DMS153 (cell line): ENCODE data around the gene PAWR.
"Not testable (repeated sequence)": the region's sequence is repeated elsewhere in the genome, so short reads cannot be mapped to it uniquely, and the experiment has no call there.

Source experiments
- DNase-seq: peaks from one replicate; lab custom pipeline; 2025; lab: John Stamatoyannopoulos, UW

Gene PAWR

DNA sequence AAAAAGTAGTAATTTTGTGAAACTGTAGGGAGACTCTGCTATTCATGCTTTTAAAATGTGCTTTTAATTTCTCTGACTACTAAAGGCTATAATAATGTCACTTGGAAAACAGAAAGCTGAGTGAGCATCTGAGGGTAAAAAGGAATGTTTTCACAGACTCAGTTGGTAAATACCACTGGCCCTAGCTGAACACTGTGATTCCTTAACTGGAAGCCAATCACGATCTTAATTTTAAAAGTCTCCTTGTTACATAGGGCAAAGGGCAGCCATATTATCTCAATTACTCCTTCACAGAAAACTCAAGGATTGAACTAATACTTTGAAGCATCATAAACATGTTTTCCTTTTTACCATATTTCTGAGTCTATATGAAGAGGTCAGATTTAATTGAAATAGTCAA is 41.9 kb downstream of the PAWR start:
- DNase-seq: no peak

DNA sequence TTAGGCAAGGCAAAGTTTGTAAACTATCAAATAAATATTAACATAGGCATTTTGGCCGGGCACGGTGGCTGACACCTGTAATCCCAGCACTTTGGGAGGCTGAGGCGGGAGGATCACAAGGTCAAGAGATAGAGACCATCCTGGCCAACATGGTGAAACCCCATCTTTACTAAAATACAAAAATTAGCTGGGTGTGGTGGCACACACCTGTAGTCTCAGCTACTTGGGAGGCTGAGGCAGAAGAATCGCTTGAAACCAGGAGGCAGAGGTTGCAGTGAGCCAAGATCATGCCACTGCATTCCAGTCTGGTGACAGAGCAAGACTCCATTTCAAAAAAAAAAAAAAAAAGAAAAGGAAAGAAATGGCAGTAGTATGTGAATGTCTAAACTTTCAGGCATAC is 43.9 kb downstream of the PAWR start:
- not testable (repeated sequence) for DNase-seq

- no peak for DNase-seq
These were observed 45.5 kb downstream of the PAWR start for GRCh38 chr12:79645235-79645630.

GRCh38 chr12:79644274-79645234 is 46.2 kb downstream of the PAWR start:
- DNase-seq: no peak

DNA sequence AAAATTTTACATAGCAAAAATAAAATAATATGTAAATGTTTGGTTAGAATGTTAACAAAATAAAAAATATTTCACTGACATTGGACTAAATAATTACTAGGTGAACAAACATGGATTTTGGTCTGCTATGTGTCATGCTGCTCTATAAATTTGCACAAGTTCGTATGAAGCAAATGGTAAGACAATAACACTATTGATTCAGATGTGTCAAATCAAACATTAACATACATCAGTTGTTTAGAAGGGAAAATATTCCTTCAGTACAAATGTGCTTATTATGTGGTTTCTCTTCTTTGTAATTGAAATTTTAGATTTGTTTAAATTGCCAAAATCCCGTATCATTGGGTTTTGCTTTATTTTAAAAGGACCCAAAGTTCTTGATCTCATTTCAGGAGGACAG is 46.9 kb downstream of the PAWR start:
- DNase-seq: no peak

- no peak for DNase-seq
These were observed 52.3 kb downstream of the PAWR start for GRCh38 chr12:79638490-79638889.

DNA sequence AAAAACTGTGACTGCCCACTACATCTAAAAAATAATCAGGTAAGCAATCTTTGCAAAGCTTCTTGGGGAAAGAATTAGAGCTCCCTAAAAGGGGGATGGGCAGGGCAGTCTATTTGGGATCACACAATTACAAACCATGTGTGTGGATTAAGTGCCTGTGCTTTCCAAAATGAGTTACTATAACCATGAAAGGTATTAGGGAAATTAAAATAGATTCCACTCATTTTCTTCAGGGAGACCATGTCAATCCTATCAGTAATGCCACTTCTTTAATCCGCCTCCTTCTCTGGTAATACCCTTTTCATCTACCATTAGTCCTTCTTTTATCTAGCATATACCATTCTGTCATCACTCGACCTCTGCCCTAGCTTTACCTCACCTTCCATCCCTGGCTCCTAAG is 53.7 kb downstream of the PAWR start:
- no peak for DNase-seq

DNA sequence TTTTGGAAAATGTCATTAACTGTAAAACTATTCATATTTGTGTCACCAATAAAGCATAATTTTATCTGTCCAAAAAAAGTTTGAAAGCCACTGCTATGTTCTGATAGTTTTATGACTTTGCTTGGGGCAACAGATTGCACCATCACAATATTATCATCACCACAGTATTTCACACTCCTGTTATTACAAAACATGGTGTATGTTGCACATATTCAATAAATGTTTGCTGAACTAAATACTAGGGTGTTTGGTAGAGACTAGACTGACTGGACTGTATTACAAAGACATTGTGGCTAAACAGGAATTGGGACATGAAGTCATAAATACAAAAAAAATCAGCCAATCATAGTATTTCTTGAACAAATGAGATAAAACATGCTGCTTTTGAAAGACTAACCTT is 55.1 kb downstream of the PAWR start:
- DNase-seq: no peak

GRCh38 chr12:79634957-79635471 is 55.8 kb downstream of the PAWR start:
- no peak for DNase-seq

DNA sequence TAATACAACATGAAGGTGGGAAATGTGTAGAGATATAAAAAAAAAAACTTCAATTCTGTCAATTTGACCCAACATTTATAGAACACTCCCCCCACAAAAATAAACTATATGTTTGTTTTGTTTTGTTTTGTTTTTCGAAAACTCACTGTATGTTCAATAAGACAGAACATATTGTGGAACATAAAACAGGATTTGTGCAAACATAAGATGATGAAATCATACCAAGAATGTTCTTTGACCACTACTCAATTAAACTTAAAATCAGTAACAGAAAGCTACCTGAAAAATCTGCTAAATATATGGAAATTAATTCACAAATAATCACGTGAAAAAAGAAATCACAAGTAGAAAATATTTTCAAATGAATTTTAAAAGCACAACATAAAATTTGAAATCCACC is 61.2 kb downstream of the PAWR start:
- no peak for DNase-seq

- not testable (repeated sequence) for DNase-seq
These were observed 64.0 kb downstream of the PAWR start for GRCh38 chr12:79626735-79627134.

DNA sequence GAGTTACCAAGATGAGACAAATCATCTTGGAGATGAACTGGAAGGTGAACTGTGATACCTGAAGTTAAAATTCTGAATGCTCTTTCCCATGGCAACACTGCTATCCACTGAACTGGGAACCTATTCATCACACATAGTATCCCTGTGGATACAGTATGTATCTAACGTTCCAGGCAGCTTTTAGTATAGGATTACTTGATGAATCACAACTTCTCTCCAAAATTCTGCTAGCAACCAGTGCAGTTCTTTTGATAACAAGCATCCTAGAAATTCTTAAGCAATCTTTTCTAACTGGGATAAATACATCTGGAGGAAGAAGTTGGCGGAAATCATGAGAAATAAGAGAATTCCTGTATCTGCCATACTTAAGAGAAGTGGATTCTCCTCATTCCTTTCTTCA is 66.4 kb downstream of the PAWR start:
- DNase-seq: no peak

- no peak for DNase-seq
These were observed 70.7 kb downstream of the PAWR start for GRCh38 chr12:79619872-79620562.

DNA sequence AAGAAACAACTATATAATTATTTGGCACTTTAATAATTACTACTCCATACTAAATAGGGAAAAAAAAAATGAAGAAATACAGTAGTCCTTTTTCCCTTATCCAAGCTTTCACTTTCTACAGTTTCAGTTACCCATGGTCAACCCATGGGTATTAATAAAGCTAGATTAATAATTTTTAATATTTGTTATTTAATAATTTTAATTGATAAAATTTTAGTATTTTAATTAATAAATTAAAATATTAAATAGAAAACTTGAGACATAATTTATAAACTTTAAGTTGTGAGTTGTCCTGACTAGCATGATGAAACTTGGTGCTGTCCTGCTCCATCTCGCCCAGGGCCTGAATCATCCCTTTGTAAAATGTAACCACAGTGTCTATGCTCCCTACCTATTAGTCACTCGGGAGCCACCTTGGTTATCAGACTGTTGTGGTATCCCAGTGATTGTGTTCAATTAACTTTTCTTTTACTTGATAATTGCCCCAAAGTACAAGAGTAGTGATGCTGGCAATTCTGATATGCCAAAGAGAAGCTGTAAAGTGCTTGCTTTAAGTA is 71.8 kb downstream of the PAWR start:
- no peak for DNase-seq

GRCh38 chr12:79617696-79618095 is 73.1 kb downstream of the PAWR start:
- DNase-seq: no peak

DNA sequence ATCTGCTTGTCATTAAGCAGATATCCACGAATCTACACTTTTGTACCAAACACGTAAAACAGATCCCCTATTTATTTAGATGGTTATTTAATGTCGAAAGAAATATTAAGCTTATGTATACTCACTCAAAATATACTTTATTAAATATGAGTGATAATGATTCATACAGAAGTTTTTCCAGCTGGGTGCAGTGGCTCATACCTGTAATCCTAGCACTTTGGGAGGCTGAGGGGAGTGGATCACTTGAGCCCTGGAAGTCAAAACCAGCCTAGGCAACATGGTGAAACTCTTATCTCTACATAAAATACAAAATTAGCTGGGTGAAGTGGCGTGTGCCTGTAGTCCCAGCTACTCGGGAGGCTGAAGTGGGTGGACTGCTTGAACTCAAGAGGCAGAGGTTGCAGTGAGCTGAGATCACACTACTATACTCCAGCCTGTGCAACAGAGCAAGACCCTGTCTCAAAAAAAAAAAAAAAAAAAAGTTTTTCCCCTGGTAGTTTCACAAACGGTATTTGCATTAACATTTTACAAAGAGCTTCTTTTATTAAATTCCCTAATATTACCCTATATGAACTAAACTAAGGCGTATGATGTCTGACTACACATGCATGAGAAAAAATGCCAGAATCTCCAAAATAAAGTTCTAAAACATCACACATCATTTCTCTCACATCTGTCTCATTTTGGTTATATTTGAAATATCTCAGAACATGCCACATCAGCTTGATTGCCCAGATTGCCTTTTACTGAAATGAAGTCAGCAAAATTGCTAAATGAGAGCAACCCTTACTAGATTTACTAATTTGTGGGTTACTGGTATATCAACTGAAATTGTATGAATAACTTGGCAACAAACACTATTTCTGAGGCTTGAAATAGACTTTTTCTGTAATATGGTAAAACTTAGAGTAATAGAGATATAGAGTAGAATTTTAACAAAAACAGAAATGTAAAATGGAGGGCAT is 74.9 kb downstream of the PAWR start:
- DNase-seq: no peak

- no peak for DNase-seq
These were observed 76.0 kb downstream of the PAWR start for GRCh38 chr12:79614730-79615129.

GRCh38 chr12:79601908-79602307 is 88.9 kb downstream of the PAWR start:
- DNase-seq: no peak

DNA sequence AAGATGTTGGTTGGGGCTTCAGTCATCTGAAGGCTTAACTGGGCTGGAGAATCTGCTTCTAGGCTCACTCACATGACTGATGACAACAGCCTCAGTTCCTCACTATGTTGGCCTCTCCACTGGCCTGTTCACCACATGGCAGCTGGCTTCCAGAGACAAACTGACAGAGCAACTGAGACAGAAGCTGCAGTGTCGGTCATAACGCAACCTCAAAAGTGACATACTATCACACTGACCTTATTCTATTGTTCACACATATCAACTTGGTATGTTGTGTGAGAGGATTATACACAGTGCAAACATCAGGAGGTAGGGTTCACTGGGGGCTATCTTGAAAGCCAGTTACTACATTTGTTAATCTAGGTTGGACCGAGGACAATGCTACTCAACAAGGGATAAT is 92.9 kb downstream of the PAWR start:
- no peak for DNase-seq

- DNase-seq: no peak
These were observed 93.9 kb downstream of the PAWR start for GRCh38 chr12:79596719-79597350.

DNA sequence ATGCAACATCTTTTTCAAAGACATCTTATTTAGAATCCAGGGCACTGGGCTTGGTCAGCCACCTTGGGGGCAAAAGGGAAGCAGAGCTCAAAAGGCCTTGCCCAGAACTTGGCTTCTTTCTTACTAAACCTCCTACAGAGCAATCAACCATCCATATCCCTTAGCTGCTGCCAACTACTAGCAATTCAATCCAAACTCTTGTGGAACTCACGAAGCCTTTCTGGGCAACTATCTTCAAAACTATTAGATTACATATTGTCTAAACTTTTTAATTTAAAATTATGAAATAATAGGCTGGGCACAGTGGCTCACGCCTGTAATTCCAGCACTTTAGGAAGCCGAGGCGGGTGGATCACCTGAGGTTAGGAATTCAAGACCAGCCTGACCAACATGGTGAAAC is 95.5 kb downstream of the PAWR start:
- no peak for DNase-seq
